Measurements from ENCODE around the gene PFKL.

- TF ChIP-seq REST (IDR thresholded peaks at IDR 0.05; ENCODE audit: insufficient read depth in 1 of 2, low read depth in 2 of 2, low read length in 2 of 2) (no peak), SIN3A (IDR thresholded peaks at IDR 0.05; ENCODE audit: borderline replicate concordance, insufficient read depth, low read length) (no peak), POLR2AphosphoS5 (IDR thresholded peaks at IDR 0.05; ENCODE audit: low read depth, low read length) (no peak)
Observed at GRCh38 chr21:44288251-44289110, 11.4 kb upstream of the PFKL start.
